Measurements from ENCODE around the gene PCNX2. TPM values are rescaled to one million over a fixed set of nuclear protein-coding genes. Genes with fewer than 3 reads are reported as not detected.
A peak's percentile ranks its signal among the peaks of the same experiment; 100 is the strongest.
"Not testable (repeated sequence)": the region's sequence is repeated elsewhere in the genome, so short reads cannot be mapped to it uniquely, and the experiment has no call there.

The PCNX2 gene
- total RNA-seq, 1 experiment from 2014 or later = 0.07 TPM

- in situ Hi-C loops (cut with HindIII; ENCODE audit: low sequenced_read_pairs) = no loop called here
Measured at GRCh38 chr1:233121947-233122559, 173.5 kb downstream of the PCNX2 start.

GRCh38 chr1:233114860-233115259 is 180.7 kb downstream of the PCNX2 start:
- DNase-seq (ENCODE audit: low spot score) = no peak
- in situ Hi-C loops (cut with HindIII; ENCODE audit: low sequenced_read_pairs) = no loop called here

More at GRCh38 chr1:233121947-233122559, 173.5 kb downstream of the PCNX2 start:
- DNase-seq (ENCODE audit: low spot score) = no peak

- no peak for DNase-seq (ENCODE audit: low spot score)
- in situ Hi-C loops (cut with HindIII; ENCODE audit: low sequenced_read_pairs) = no loop called here
Measured at GRCh38 chr1:233114159-233114558, 181.4 kb downstream of the PCNX2 start.

- peak; percentile 79 for DNase-seq (ENCODE audit: low spot score)
Measured at GRCh38 chr1:233113009-233113879, 182.3 kb downstream of the PCNX2 start.

GRCh38 chr1:233112186-233113008 is 183.1 kb downstream of the PCNX2 start:
- no peak for DNase-seq (ENCODE audit: low spot score)

More at GRCh38 chr1:233113009-233113879, 182.3 kb downstream of the PCNX2 start:
- in situ Hi-C loops (cut with HindIII; ENCODE audit: low sequenced_read_pairs) = no loop called here

GRCh38 chr1:233111731-233112130 is 183.8 kb downstream of the PCNX2 start:
- no peak for DNase-seq (ENCODE audit: low spot score)
- in situ Hi-C loops (cut with HindIII; ENCODE audit: low sequenced_read_pairs) = no loop called here

More at GRCh38 chr1:233112186-233113008, 183.1 kb downstream of the PCNX2 start:
- in situ Hi-C loops (cut with HindIII; ENCODE audit: low sequenced_read_pairs) = no loop called here

GRCh38 chr1:233109096-233109495 is 186.4 kb downstream of the PCNX2 start:
- no peak for DNase-seq (ENCODE audit: low spot score)
- in situ Hi-C loops (cut with HindIII; ENCODE audit: low sequenced_read_pairs) = no loop called here

- peak; percentile 14 for DNase-seq (ENCODE audit: low spot score)
- in situ Hi-C loops (cut with HindIII; ENCODE audit: low sequenced_read_pairs) = not testable (repeated sequence)
Measured at GRCh38 chr1:233107716-233108130, 187.8 kb downstream of the PCNX2 start.

- DNase-seq (ENCODE audit: low spot score) = no peak
- in situ Hi-C loops (cut with HindIII; ENCODE audit: low sequenced_read_pairs) = no loop called here
Measured at GRCh38 chr1:233107130-233107660, 188.3 kb downstream of the PCNX2 start.

GRCh38 chr1:233105225-233105624 is 190.3 kb downstream of the PCNX2 start:
- DNase-seq (ENCODE audit: low spot score) = no peak
- in situ Hi-C loops (cut with HindIII; ENCODE audit: low sequenced_read_pairs) = no loop called here

GRCh38 chr1:233102341-233102740 is 193.2 kb downstream of the PCNX2 start:
- in situ Hi-C loops (cut with HindIII; ENCODE audit: low sequenced_read_pairs) = no loop called here
- DNase-seq (ENCODE audit: low spot score) = no peak

GRCh38 chr1:233097959-233098580 is 197.5 kb downstream of the PCNX2 start:
- DNase-seq (ENCODE audit: low spot score) = no peak

GRCh38 chr1:233097546-233097945 is 198.0 kb downstream of the PCNX2 start:
- DNase-seq (ENCODE audit: low spot score) = no peak
- in situ Hi-C loops (cut with HindIII; ENCODE audit: low sequenced_read_pairs) = no loop called here

More at GRCh38 chr1:233097959-233098580, 197.5 kb downstream of the PCNX2 start:
- in situ Hi-C loops (cut with HindIII; ENCODE audit: low sequenced_read_pairs) = no loop called here

- in situ Hi-C loops (cut with HindIII; ENCODE audit: low sequenced_read_pairs) = no loop called here
Measured at GRCh38 chr1:233094691-233095090, 200.8 kb downstream of the PCNX2 start.

GRCh38 chr1:233094269-233094668 is 201.3 kb downstream of the PCNX2 start:
- in situ Hi-C loops (cut with HindIII; ENCODE audit: low sequenced_read_pairs) = no loop called here
- DNase-seq (ENCODE audit: low spot score) = no peak

More at GRCh38 chr1:233094691-233095090, 200.8 kb downstream of the PCNX2 start:
- no peak for DNase-seq (ENCODE audit: low spot score)

- in situ Hi-C loops (cut with HindIII; ENCODE audit: low sequenced_read_pairs) = no loop called here
- DNase-seq (ENCODE audit: low spot score) = no peak
Measured at GRCh38 chr1:233090746-233091494, 204.6 kb downstream of the PCNX2 start.

GRCh38 chr1:233089251-233089650 is 206.3 kb downstream of the PCNX2 start:
- no peak for DNase-seq (ENCODE audit: low spot score)
- in situ Hi-C loops (cut with HindIII; ENCODE audit: low sequenced_read_pairs) = no loop called here

GRCh38 chr1:233088613-233089012 is 206.9 kb downstream of the PCNX2 start:
- in situ Hi-C loops (cut with HindIII; ENCODE audit: low sequenced_read_pairs) = no loop called here
- no peak for DNase-seq (ENCODE audit: low spot score)
